HepG2 (cell line): Measurements from ENCODE around the gene PDZD2. TPM values are rescaled to one million over a fixed set of nuclear protein-coding genes. Genes with fewer than 3 reads are reported as not detected.

Source experiments
- ATAC-seq: fragments of 200-7000 bp; cut with Tn5 transposase; 3 replicates; pipeline ENCODE4 v1.9.1; 2020; ENCODE audit warnings: mild to moderate bottlenecking, moderate library complexity
- BruUV-seq: library from RNA; stranded (reverse); fragments of 400-500 nt; replicated peaks from 2 replicates; lab custom pipeline; 2021; lab: Mats Ljungman, UMichigan
- CTCF ChIA-PET: fragments of 300-600 bp; formaldehyde crosslinking; extraction: SDS; loops from one replicate; lab custom pipeline; 2021; ENCODE audit warnings: low total read pairs, inconsistent platforms, low intra/inter-chr PET ratio; lab: Yijun Ruan, JAX
- POLR2A ChIA-PET: fragments of 350-600 bp; sonication (Branson Sonifier 250); formaldehyde crosslinking; loops from one replicate; lab custom pipeline; 2020; ENCODE audit warnings: antibody characterized with exemption, inconsistent platforms; lab: Yijun Ruan, JAX
- DNase-seq: peaks from one replicate; pipeline ENCODE4 v3.0.0-alpha.2; 2015; ENCODE audit warnings: low spot score
- FAIRE-seq: peaks from 3 replicates; lab custom pipeline; 2011; peaks lifted over from hg19 to GRCh38; lab: Jason Lieb, UNC
- H2AFZ ChIP-seq: one replicate; pipeline ENCODE4 v1.6.1; 2011; ENCODE audit warnings: low read length, inconsistent platforms
- H3K27ac ChIP-seq: fragments of 300-600 bp; 3 replicates; pipeline ENCODE4 v1.8.0; 2011; ENCODE audit warnings: mixed run types, mild to moderate bottlenecking, mixed read lengths, low read length, inconsistent platforms; ENCODE audit not compliant: insufficient read depth; ENCODE audit errors: extremely low read length
- H3K27me3 ChIP-seq, 2 experiments: fragments of 200-600 bp in 1 of 2; 2 replicates in 1 of 2; 3 replicates in 1 of 2; pipeline versions ENCODE4 v1.6.0 to v1.8.0; 2011; ENCODE audit warnings: low read length in 2 of 2, mild to moderate bottlenecking in 2 of 2, moderate library complexity in 2 of 2, inconsistent platforms in 1 of 2; ENCODE audit not compliant: insufficient read depth in 2 of 2, control insufficient read depth in 1 of 2
- H3K36me3 ChIP-seq, 2 experiments: fragments of 200-600 bp in 1 of 2; replicated peaks in 1 of 2; 2 replicates in 1 of 2; 3 replicates in 1 of 2; pipeline versions ENCODE4 v1.5.1 to v1.8.0; 2011; ENCODE audit warnings: low read length in 2 of 2, inconsistent platforms in 1 of 2; ENCODE audit not compliant: insufficient read depth in 2 of 2, control insufficient read depth in 1 of 2
- H3K4me1 ChIP-seq: 2 replicates; pipeline ENCODE4 v1.5.1; 2012; ENCODE audit warnings: low read length, inconsistent platforms; ENCODE audit not compliant: insufficient read depth
- H3K4me2 ChIP-seq: 2 replicates; pipeline ENCODE4 v1.6.0; 2011; ENCODE audit warnings: low read depth, low read length, inconsistent platforms
- H3K4me3 ChIP-seq, 3 experiments: fragments of 200-600 bp in 1 of 3; sonication (generic), shearing (Covaris generic) in 1 of 3; replicated peaks in 1 of 3; 2 replicates each; pipeline ENCODE4 v1.5.1; 2011 to 2016; ENCODE audit warnings: low read length in 3 of 3, inconsistent platforms in 2 of 3, low read depth in 2 of 3, mild to moderate bottlenecking in 2 of 3, control low read depth in 1 of 3, mixed read lengths in 1 of 3; ENCODE audit not compliant: insufficient read depth in 1 of 3
- H3K79me2 ChIP-seq: one replicate; pipeline ENCODE4 v1.6.1; 2011; ENCODE audit warnings: low read length, inconsistent platforms; ENCODE audit not compliant: insufficient read depth
- H3K9ac ChIP-seq: 2 replicates; pipeline ENCODE4 v1.6.0; 2011; ENCODE audit warnings: mild to moderate bottlenecking, low read depth, low read length, inconsistent platforms; ENCODE audit not compliant: insufficient read depth
- H3K9me3 ChIP-seq: 2 replicates; pipeline ENCODE4 v1.5.1; 2012; ENCODE audit warnings: mild to moderate bottlenecking, low read length
- H4K20me1 ChIP-seq: 2 replicates; pipeline ENCODE4 v1.6.0; 2011; ENCODE audit warnings: inconsistent platforms, mild to moderate bottlenecking, low read length, moderate library complexity; ENCODE audit not compliant: insufficient read depth
- KDM4B ChIP-seq: sonication (generic); formaldehyde crosslinking; IDR thresholded peaks from 2 replicates; pipeline ENCODE4 v1.4.0; 2020; ENCODE audit warnings: missing genetic modification reagents
- KLF15 ChIP-seq: sonication (generic); formaldehyde crosslinking; IDR thresholded peaks from 2 replicates; pipeline ENCODE4 v1.8.1; 2023; ENCODE audit warnings: borderline replicate concordance, mild to moderate bottlenecking, inconsistent platforms, missing genetic modification reagents, mixed read lengths
- MIER2 ChIP-seq: IDR thresholded peaks from 2 replicates; pipeline ENCODE4 v1.6.1; 2016; ENCODE audit warnings: missing biosample characterization, missing genetic modification reagents
- ONECUT2 ChIP-seq: sonication (generic); formaldehyde crosslinking; IDR thresholded peaks from 2 replicates; pipeline ENCODE4 v1.4.0; 2020; ENCODE audit warnings: missing genetic modification reagents
- PHF20 ChIP-seq: sonication (generic); formaldehyde crosslinking; IDR thresholded peaks from 2 replicates; pipeline ENCODE4 v1.5.0; 2020; ENCODE audit warnings: mild to moderate bottlenecking, missing genetic modification reagents
- TAF1 ChIP-seq: sonication (generic); formaldehyde crosslinking; IDR thresholded peaks from 2 replicates; pipeline ENCODE4 v1.4.0; 2020; ENCODE audit warnings: missing genetic modification reagents
- ZNF382 ChIP-seq: sonication (generic); formaldehyde crosslinking; IDR thresholded peaks from 2 replicates; pipeline ENCODE4 v1.5.0; 2020; ENCODE audit warnings: missing genetic modification reagents, mild to moderate bottlenecking, borderline replicate concordance
- ZNF383 ChIP-seq: sonication (generic); formaldehyde crosslinking; IDR thresholded peaks from 2 replicates; pipeline ENCODE4 v1.4.0; 2020; ENCODE audit warnings: missing genetic modification reagents, mild to moderate bottlenecking, borderline replicate concordance
- ZNF546 ChIP-seq: sonication (generic); formaldehyde crosslinking; conservative IDR thresholded peaks from 2 replicates; pipeline ENCODE4 v1.8.1; 2023; ENCODE audit warnings: mild to moderate bottlenecking, missing genetic modification reagents
- ZNF816 ChIP-seq: sonication (generic); formaldehyde crosslinking; IDR thresholded peaks from 2 replicates; pipeline ENCODE4 v1.8.0; 2022; ENCODE audit warnings: missing genetic modification reagents, mild to moderate bottlenecking, borderline replicate concordance
- WGBS: methylation state at CpG from one replicate; pipeline ENCODE4 v1.1.6; 2017; ENCODE audit warnings: low lambda C conversion rate; 5-methylcytosine and 5-hydroxymethylcytosine counted together
- in situ Hi-C: cut with HindIII; loops from 2 replicates; pipeline ENCODE4 v1.10.0; 2017; ENCODE audit warnings: low pct_unique_long_range_greater_than_20kb; ENCODE audit not compliant: extremely low pct_ligation_motif_present
- intact Hi-C: fragments of 100-400 bp; cut with micrococcal nuclease; formaldehyde crosslinking; loops from one replicate; pipeline ENCODE4 v1.10.0; 2022; ENCODE audit not compliant: unreplicated experiment
- polyA plus RNA-seq, 8 experiments: library from polyadenylated mRNA; depleted of rRNA in 3 of 8; stranded (reverse) in 7 of 8; unstranded in 1 of 8; fragments of >200 nt; fragmentation: Illumina TruSeq in 4 of 8; extraction: Trizol in 4 of 8; gene quantifications; 2 replicates each; pipeline versions ENCODE4 v1.2.1 to v1.2.3, GENCODE V29; 2011 to 2016; ENCODE audit warnings: low read depth in 4 of 8, missing spikeins in 1 of 8, mixed read lengths in 1 of 8; ENCODE audit not compliant: insufficient read depth in 1 of 8
- total RNA-seq, 5 experiments: library from RNA; depleted of rRNA; stranded (reverse); fragments of >200 nt; fragmentation: Illumina TruSeq; extraction: Trizol; gene quantifications; 2 replicates each; pipeline ENCODE4 v1.2.3, GENCODE V29; 2016; ENCODE audit warnings: low read depth in 1 of 5

The PDZD2 gene
- total and polyA plus RNA-seq, 2 of the 13 experiments (the other 11 are each of a cell fraction or from before 2014, with no cell fraction given): 0.04 TPM; not detected in 1

- no TSS peak for BruUV-seq
- Histone ChIP-seq H3K9me3 (no peaks in the 10 kb centered on the region), H3K4me3 (no peak overlapping the region), H3K27me3 (peaks cover 11 to 39% of the 10 kb centered on the region in 2 experiments), H3K79me2 (no peaks in the 10 kb centered on the region), H3K4me2 (no peak overlapping the region), H3K27ac (no peak overlapping the region), H3K4me1 (no peaks in the 10 kb centered on the region), H3K36me3 (no peaks in the 10 kb centered on the region), H2AFZ (no peak overlapping the region), H3K9ac (no peak overlapping the region), H4K20me1 (no peaks in the 10 kb centered on the region)
- POLR2A ChIA-PET: no interaction called here
- ATAC-seq (no peak), DNase-seq (no peak), FAIRE-seq (no peak)
- in situ Hi-C loops: no loop called here
- TF ChIP-seq ZNF383 (CRISPR knock-in tag) (no peak), ZNF546 (CRISPR knock-in tag) (no peak), ZNF382 (CRISPR knock-in tag) (no peak), MIER2 (CRISPR knock-in tag) (no peak), TAF1 (CRISPR knock-in tag) (no peak), ZNF816 (no peak), ONECUT2 (CRISPR knock-in tag) (no peak), PHF20 (CRISPR knock-in tag) (no peak), KLF15 (CRISPR knock-in tag) (no peak), KDM4B (CRISPR knock-in tag) (no peak)
- intact Hi-C loops: no loop called here
- CTCF ChIA-PET: no interaction called here
- 8% methylated on average over 4 of the region's 4 CpGs for WGBS
Measured at GRCh38 chr5:31850981-31851689, 212.2 kb downstream of the PDZD2 start.
